Thoracic aorta endothelial cell (primary cell): ENCODE data around the gene PTGES2. TPM values are rescaled to one million over a fixed set of nuclear protein-coding genes. Genes with fewer than 3 reads are reported as not detected.

Experiments
- total RNA-seq: library from RNA; depleted of rRNA; stranded (reverse); fragments of >200 nt; gene quantifications from 2 replicates; pipeline ENCODE4 v1.2.3, GENCODE V29; 2012

The PTGES2 gene
- total RNA-seq, result 56.1 and 57.6 TPM in 2 replicates

GRCh38 chr9:128127568-128127989 is at the start of gene PTGES2:
Gene PTGES2, minus strand, starts transcription at chr9:128127729. Its CDS starts 12 bp downstream, at chr9:128127717.

GRCh38 chr9:128159784-128160602 is 32.5 kb upstream of the PTGES2 start, which contains the start of gene BBLN:
Gene BBLN, plus strand, starts transcription at chr9:128160265. Its CDS starts 143 bp downstream, at chr9:128160408.

GRCh38 chr9:128149001-128149701 is 21.6 kb upstream of the PTGES2 start, which contains the start of gene LCN2:
Gene LCN2, plus strand, starts transcription at chr9:128149453. Its CDS starts 73 bp downstream, at chr9:128149526.

Other genes with a start within 250 kb of the PTGES2 start
- 29.4 and 30.4 TPM in 2 replicates for gene ST6GALNAC6, start 228.1 kb downstream of the PTGES2 start, total RNA-seq
- gene ST6GALNAC4, start 210.7 kb downstream of the PTGES2 start, total RNA-seq, result 51.1 and 66.1 TPM in 2 replicates
- 0.27 and 0.43 TPM in 2 replicates for gene PIP5KL1, start 197.0 kb downstream of the PTGES2 start, total RNA-seq
- 12.2 and 16.2 TPM in 2 replicates for gene DPM2, start 189.9 kb downstream of the PTGES2 start, total RNA-seq
- gene EEIG1, start 146.7 kb downstream of the PTGES2 start, total RNA-seq, result 6.4 and 8.2 TPM in 2 replicates
- gene NAIF1, start 60.4 kb downstream of the PTGES2 start, total RNA-seq, result 6.6 and 7.7 TPM in 2 replicates
- 13.2 and 14.0 TPM in 2 replicates for gene SLC25A25, start 59.5 kb downstream of the PTGES2 start, total RNA-seq
- not detected in 2 replicates for gene LCN2, start 21.7 kb upstream of the PTGES2 start, total RNA-seq
- gene BBLN, start 32.5 kb upstream of the PTGES2 start, total RNA-seq, result 37.6 and 39.0 TPM in 2 replicates
- gene CIZ1, start 63.8 kb upstream of the PTGES2 start, total RNA-seq, result 33.6 and 47.6 TPM in 2 replicates
- 0.57 and 0.66 TPM in 2 replicates for gene DNM1, start 75.7 kb upstream of the PTGES2 start, total RNA-seq
- gene GOLGA2, start 148.3 kb upstream of the PTGES2 start, total RNA-seq, result 65.9 and 73.5 TPM in 2 replicates
- 24.9 and 26.3 TPM in 2 replicates for gene SWI5, start 148.5 kb upstream of the PTGES2 start, total RNA-seq
- 20.7 and 23.3 TPM in 2 replicates for gene TRUB2, start 194.7 kb upstream of the PTGES2 start, total RNA-seq
- gene COQ4, start 195.1 kb upstream of the PTGES2 start, total RNA-seq, result 31.1 and 36.1 TPM in 2 replicates
- gene SLC27A4, start 212.8 kb upstream of the PTGES2 start, total RNA-seq, result 29.3 and 33.7 TPM in 2 replicates
- 54.8 and 55.3 TPM in 2 replicates for gene URM1, start 243.6 kb upstream of the PTGES2 start, total RNA-seq